ENCODE results near the gene CTSA.

DNA sequence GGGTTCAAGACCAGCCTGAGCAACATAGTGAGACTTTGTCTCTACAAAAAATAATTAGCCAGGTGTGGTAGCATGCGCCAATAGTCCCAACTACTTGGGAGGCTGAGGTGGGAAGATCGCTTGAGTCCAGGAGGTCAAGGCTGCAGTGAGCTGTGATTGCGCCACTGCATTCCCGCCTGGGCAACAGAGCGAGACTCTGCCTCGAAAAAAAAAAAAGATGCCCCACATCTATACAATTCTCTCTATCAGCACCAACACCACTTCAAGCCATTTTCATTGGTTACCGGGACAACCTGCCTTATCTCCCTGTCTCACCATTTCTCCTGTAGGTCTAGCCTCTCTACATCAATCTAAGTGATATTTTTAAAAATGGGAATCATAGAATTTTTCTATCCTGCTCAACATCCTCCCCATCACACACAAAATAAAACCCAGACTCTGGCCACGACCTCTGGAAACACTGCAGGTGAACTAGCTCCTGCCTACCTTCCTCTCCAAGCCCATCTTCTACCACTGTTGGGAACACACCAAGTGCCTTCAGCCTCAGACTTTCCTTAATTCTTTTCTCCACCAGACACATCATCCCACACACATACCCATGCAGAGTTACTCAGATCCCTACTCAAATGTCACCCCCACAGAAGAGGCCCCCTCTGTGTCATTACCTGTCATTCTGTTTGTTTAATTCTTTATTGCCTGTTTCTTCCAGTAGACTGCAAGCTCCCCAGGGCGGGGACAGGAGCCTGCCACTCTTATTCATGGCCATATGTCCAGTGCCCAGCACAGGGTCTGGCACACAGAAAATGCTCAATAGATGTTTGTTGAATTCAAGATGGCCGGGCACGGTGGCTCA lies 30.4 kb downstream of the CTSA start:
- TF ChIP-seq POLR2A (IDR thresholded peaks at IDR 0.05): no peak
- TF ChIP-seq, protein P1, sequence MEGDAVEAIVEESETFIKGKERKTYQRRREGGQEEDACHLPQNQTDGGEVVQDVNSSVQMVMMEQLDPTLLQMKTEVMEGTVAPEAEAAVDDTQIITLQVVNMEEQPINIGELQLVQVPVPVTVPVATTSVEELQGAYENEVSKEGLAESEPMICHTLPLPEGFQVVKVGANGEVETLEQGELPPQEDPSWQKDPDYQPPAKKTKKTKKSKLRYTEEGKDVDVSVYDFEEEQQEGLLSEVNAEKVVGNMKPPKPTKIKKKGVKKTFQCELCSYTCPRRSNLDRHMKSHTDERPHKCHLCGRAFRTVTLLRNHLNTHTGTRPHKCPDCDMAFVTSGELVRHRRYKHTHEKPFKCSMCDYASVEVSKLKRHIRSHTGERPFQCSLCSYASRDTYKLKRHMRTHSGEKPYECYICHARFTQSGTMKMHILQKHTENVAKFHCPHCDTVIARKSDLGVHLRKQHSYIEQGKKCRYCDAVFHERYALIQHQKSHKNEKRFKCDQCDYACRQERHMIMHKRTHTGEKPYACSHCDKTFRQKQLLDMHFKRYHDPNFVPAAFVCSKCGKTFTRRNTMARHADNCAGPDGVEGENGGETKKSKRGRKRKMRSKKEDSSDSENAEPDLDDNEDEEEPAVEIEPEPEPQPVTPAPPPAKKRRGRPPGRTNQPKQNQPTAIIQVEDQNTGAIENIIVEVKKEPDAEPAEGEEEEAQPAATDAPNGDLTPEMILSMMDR (IDR thresholded peaks at IDR 0.05): no peak

Data from thyroid gland (tissue), 4 donors.